Activated gamma-delta T cell treated with anti-CD3 and anti-CD28 coated beads, Interleukin-2, amount 50 U/mL, for 16 hours (primary cell): ENCODE measurements around the gene EIF1B.
A peak's percentile ranks its signal among the peaks of the same experiment; 100 is the strongest.
"Not testable (repeated sequence)": the region's sequence is repeated elsewhere in the genome, so short reads cannot be mapped to it uniquely, and the experiment has no call there.

Experiments
- DNase-seq: peaks from one replicate; pipeline ENCODE4 v3.0.0-alpha.2; 2020; ENCODE audit warnings: low read depth

Gene EIF1B

GRCh38 chr3:40309418-40309924 lies at the start of gene EIF1B:
TSS of gene EIF1B (plus strand) at chr3:40309707. CDS start at chr3:40309942, 235 bp downstream.
- DNase-seq = peak; percentile 99

- no peak for DNase-seq
These were observed 47.2 kb upstream of the EIF1B start for GRCh38 chr3:40262331-40262730.

GRCh38 chr3:40264451-40264850 lies 45.1 kb upstream of the EIF1B start:
- no peak for DNase-seq

- no peak for DNase-seq
These were observed 44.3 kb upstream of the EIF1B start for GRCh38 chr3:40265181-40265580.

GRCh38 chr3:40267937-40268724 lies 41.4 kb upstream of the EIF1B start:
- no peak for DNase-seq

- DNase-seq = no peak
These were observed 40.5 kb upstream of the EIF1B start for GRCh38 chr3:40268802-40269524.

- no peak for DNase-seq
These were observed 30.7 kb upstream of the EIF1B start for GRCh38 chr3:40278791-40279190.

GRCh38 chr3:40281995-40282394 lies 27.5 kb upstream of the EIF1B start:
- DNase-seq = no peak

GRCh38 chr3:40283057-40283456 lies 26.4 kb upstream of the EIF1B start:
- not testable (repeated sequence) for DNase-seq

- DNase-seq = no peak
These were observed 22.3 kb upstream of the EIF1B start for GRCh38 chr3:40287248-40287647.

- DNase-seq = no peak
These were observed 19.1 kb upstream of the EIF1B start for GRCh38 chr3:40290396-40290795.

- no peak for DNase-seq
These were observed 18.0 kb upstream of the EIF1B start for GRCh38 chr3:40291471-40291870.

GRCh38 chr3:40292637-40293349 lies 16.7 kb upstream of the EIF1B start:
- DNase-seq = no peak

- no peak for DNase-seq
These were observed 15.1 kb upstream of the EIF1B start for GRCh38 chr3:40294434-40294833.

- DNase-seq = no peak
These were observed 11.4 kb upstream of the EIF1B start for GRCh38 chr3:40298075-40298474.

GRCh38 chr3:40299130-40299720 lies 10.3 kb upstream of the EIF1B start:
- no peak for DNase-seq

- no peak for DNase-seq
These were observed 9.7 kb upstream of the EIF1B start for GRCh38 chr3:40299721-40300335.

GRCh38 chr3:40302784-40303183 lies 6.7 kb upstream of the EIF1B start:
- DNase-seq = no peak

- no peak for DNase-seq
These were observed 5.2 kb upstream of the EIF1B start for GRCh38 chr3:40304352-40304751.

- DNase-seq = no peak
These were observed 3.2 kb upstream of the EIF1B start for GRCh38 chr3:40306336-40306735.

GRCh38 chr3:40307176-40307575 lies 2.3 kb upstream of the EIF1B start:
- DNase-seq = no peak
